H1 (cell line): ENCODE data around the gene SUMF1. TPM values are rescaled to one million over a fixed set of nuclear protein-coding genes. Genes with fewer than 3 reads are reported as not detected.

Source experiments
- CTCF ChIA-PET: fragments of 300-600 bp; sonication (Branson Sonifier 250); formaldehyde crosslinking; loops from one replicate; lab custom pipeline; 2021; ENCODE audit not compliant: partially characterized antibody; lab: Charles Lee
- POLR2A ChIA-PET: fragments of 300-600 bp; sonication (Branson Sonifier 250); formaldehyde crosslinking; loops from one replicate; lab custom pipeline; 2021; ENCODE audit warnings: inconsistent platforms; ENCODE audit not compliant: partially characterized antibody; lab: Charles Lee
- DNase-seq, 2 experiments: peaks; one replicate each; pipeline versions ENCODE4 v3.0.0 to v3.0.0-alpha.2; 2010 to 2022; ENCODE audit warnings: low spot score in 2 of 2, low read depth in 1 of 2, mixed read lengths in 1 of 2
- FAIRE-seq: peaks from 2 replicates; lab custom pipeline; 2011; peaks lifted over from hg19 to GRCh38; lab: Jason Lieb, UNC
- H2AFZ ChIP-seq: 2 replicates; pipeline ENCODE4 v1.8.1; 2012; ENCODE audit warnings: low read length, inconsistent platforms
- H2AK5ac ChIP-seq: 2 replicates; pipeline ENCODE4 v1.6.1; 2013; ENCODE audit warnings: low read depth, low read length
- H2BK120ac ChIP-seq: replicated peaks from 2 replicates; pipeline ENCODE3; 2013; ENCODE audit warnings: low read depth, low read length, inconsistent platforms
- H2BK12ac ChIP-seq: 2 replicates; pipeline ENCODE4 v1.6.1; 2013; ENCODE audit warnings: low read depth, low read length
- H2BK15ac ChIP-seq: 2 replicates; pipeline ENCODE4 v1.6.1; 2013; ENCODE audit warnings: low read length
- H2BK20ac ChIP-seq: 2 replicates; pipeline ENCODE4 v1.6.1; 2013; ENCODE audit warnings: low read length
- H2BK5ac ChIP-seq: 2 replicates; pipeline ENCODE4 v1.6.1; 2013; ENCODE audit warnings: low read depth, low read length
- H3K14ac ChIP-seq: 2 replicates; pipeline ENCODE4 v1.6.1; 2013; ENCODE audit warnings: inconsistent platforms; ENCODE audit not compliant: insufficient read length
- H3K18ac ChIP-seq: 2 replicates; pipeline ENCODE4 v1.6.1; 2013; ENCODE audit warnings: low read length; ENCODE audit errors: extremely low read depth
- H3K23ac ChIP-seq: 2 replicates; pipeline ENCODE4 v1.6.1; 2013; ENCODE audit warnings: inconsistent platforms; ENCODE audit not compliant: insufficient read length
- H3K23me2 ChIP-seq: 2 replicates; pipeline ENCODE4 v1.6.1; 2013; ENCODE audit warnings: low read depth, low read length
- H3K27ac ChIP-seq: 2 replicates; pipeline ENCODE4 v1.6.1; 2011; ENCODE audit warnings: low read depth, low read length, inconsistent platforms
- H3K27me3 ChIP-seq, 4 experiments: replicated peaks in 1 of 4; 1 replicate in 1 of 4; 2 replicates in 3 of 4; pipeline versions ENCODE4 v1.6.1 to v1.8.1; 2011 to 2013; ENCODE audit warnings: low read length in 3 of 4, mild to moderate bottlenecking in 3 of 4, inconsistent platforms in 2 of 4, mixed read lengths in 2 of 4, moderate library complexity in 1 of 4; ENCODE audit not compliant: control insufficient read depth in 3 of 4, insufficient read depth in 3 of 4; ENCODE audit errors: extremely low read depth in 1 of 4
- H3K36me3 ChIP-seq, 4 experiments: 2 replicates each; pipeline versions ENCODE4 v1.6.1 to v1.8.1; 2011 to 2013; ENCODE audit warnings: mild to moderate bottlenecking in 4 of 4, low read length in 3 of 4, moderate library complexity in 2 of 4, control low read depth in 1 of 4, inconsistent platforms in 1 of 4; ENCODE audit not compliant: insufficient read depth in 4 of 4, control insufficient read depth in 2 of 4
- H3K4ac ChIP-seq: replicated peaks from 2 replicates; pipeline ENCODE3; 2013; ENCODE audit warnings: low read length, low read depth, mixed read lengths, inconsistent platforms; ENCODE audit not compliant: insufficient read length
- H3K4me1 ChIP-seq, 4 experiments: replicated peaks in 1 of 4; 1 replicate in 1 of 4; 2 replicates in 3 of 4; pipeline versions ENCODE4 v1.6.1 to v1.8.1; 2011 to 2013; ENCODE audit warnings: low read length in 3 of 4, inconsistent platforms in 2 of 4, mixed read lengths in 1 of 4; ENCODE audit not compliant: insufficient read depth in 4 of 4, control insufficient read depth in 3 of 4
- H3K4me2 ChIP-seq, 2 experiments: 2 replicates each; pipeline versions ENCODE4 v1.6.1 to v1.8.1; 2011 to 2013; ENCODE audit warnings: low read depth in 2 of 2, low read length in 2 of 2, control low read depth in 1 of 2, inconsistent platforms in 1 of 2, mild to moderate bottlenecking in 1 of 2; ENCODE audit not compliant: insufficient read depth in 1 of 2
- H3K4me3 ChIP-seq, 4 experiments: fragments of 200-600, 300-600 bp in 1 of 4; sonication (generic), shearing (Covaris generic), sonication (Bioruptor Twin) in 1 of 4; 2 replicates each; pipeline versions ENCODE4 v1.5.1 to v1.8.1; 2011 to 2016; ENCODE audit warnings: low read length in 4 of 4, low read depth in 3 of 4, control low read depth in 2 of 4, inconsistent platforms in 2 of 4, mild to moderate bottlenecking in 2 of 4, mixed read lengths in 1 of 4, moderate library complexity in 1 of 4; ENCODE audit not compliant: insufficient read depth in 2 of 4; ENCODE audit errors: extremely low read depth in 1 of 4
- H3K56ac ChIP-seq: replicated peaks from 2 replicates; pipeline ENCODE3; 2013; ENCODE audit warnings: low read depth, mild to moderate bottlenecking, mixed read lengths, low read length, inconsistent platforms; ENCODE audit not compliant: insufficient read length
- H3K79me1 ChIP-seq: 2 replicates; pipeline ENCODE4 v1.6.1; 2013; ENCODE audit warnings: low read depth, low read length, control low read depth
- H3K79me2 ChIP-seq, 2 experiments: 2 replicates each; pipeline versions ENCODE4 v1.6.1 to v1.8.1; 2012 to 2013; ENCODE audit warnings: low read length in 2 of 2, mild to moderate bottlenecking in 2 of 2, inconsistent platforms in 1 of 2; ENCODE audit not compliant: insufficient read depth in 2 of 2, control insufficient read depth in 1 of 2
- H3K9ac ChIP-seq, 4 experiments: replicated peaks in 1 of 4; 1 replicate in 1 of 4; 2 replicates in 3 of 4; pipeline versions ENCODE4 v1.6.1 to v1.8.1; 2011 to 2013; ENCODE audit warnings: low read depth in 3 of 4, low read length in 3 of 4, control low read depth in 2 of 4, mild to moderate bottlenecking in 2 of 4, moderate library complexity in 2 of 4, inconsistent platforms in 1 of 4; ENCODE audit errors: extremely low read depth in 1 of 4
- H3K9me3 ChIP-seq, 2 experiments: 2 replicates each; pipeline versions ENCODE4 v1.6.1 to v1.8.1; 2012 to 2013; ENCODE audit warnings: mild to moderate bottlenecking in 2 of 2, moderate library complexity in 2 of 2, control low read depth in 1 of 2, inconsistent platforms in 1 of 2, low read depth in 1 of 2, low read length in 1 of 2, mixed read lengths in 1 of 2; ENCODE audit not compliant: insufficient read depth in 2 of 2
- H4K20me1 ChIP-seq, 2 experiments: replicated peaks in 1 of 2; 2 replicates each; pipeline versions ENCODE3 to v1.8.1; 2011 to 2013; ENCODE audit warnings: inconsistent platforms in 2 of 2, low read length in 2 of 2, mild to moderate bottlenecking in 1 of 2; ENCODE audit not compliant: insufficient read depth in 2 of 2, control insufficient read depth in 1 of 2
- H4K5ac ChIP-seq: 2 replicates; pipeline ENCODE4 v1.6.1; 2013; ENCODE audit warnings: low read length, low read depth, mixed read lengths, inconsistent platforms; ENCODE audit not compliant: insufficient read length
- H4K8ac ChIP-seq: 2 replicates; pipeline ENCODE4 v1.8.0; 2013; ENCODE audit warnings: mild to moderate bottlenecking, moderate library complexity, low read length, inconsistent platforms; ENCODE audit not compliant: insufficient read depth; ENCODE audit errors: extremely low read depth
- H4K91ac ChIP-seq: replicated peaks from 2 replicates; pipeline ENCODE3; 2013; ENCODE audit warnings: low read length, mixed read lengths, inconsistent platforms; ENCODE audit not compliant: insufficient read length
- ASH2L ChIP-seq: fragments of 200-600, 300-600 bp; sonication (generic); IDR thresholded peaks from one replicate; pipeline ENCODE4 v1.7.1; 2017; ENCODE audit warnings: low read length
- SRF ChIP-seq: IDR thresholded peaks from 2 replicates; pipeline ENCODE4 v1.6.1; 2011; ENCODE audit warnings: mild to moderate bottlenecking, low read depth, low read length, moderate library complexity
- WGBS, 2 experiments: shearing (Covaris generic) in 1 of 2; methylation state at CpG; one replicate each; pipeline versions ENCODE4 v1.1.6 to v1.1.7; 2013 to 2015; ENCODE audit warnings: low lambda C conversion rate in 2 of 2, mixed read lengths in 2 of 2, inconsistent platforms in 1 of 2, low coverage in 1 of 2, missing lambda C conversion rate in 1 of 2; ENCODE audit not compliant: insufficient replicate concordance in 2 of 2, insufficient coverage in 1 of 2, insufficient read length in 1 of 2; ENCODE audit errors: extremely low coverage in 1 of 2, missing lambda C conversion rate in 1 of 2; 5-methylcytosine and 5-hydroxymethylcytosine counted together
- polyA plus RNA-seq, 7 experiments: library from polyadenylated mRNA; depleted of rRNA in 3 of 7; stranded (reverse) in 5 of 7; unstranded in 2 of 7; fragments of >200 nt in 5 of 7; fragments of 200-250 nt in 2 of 7; gene quantifications; 1 replicate in 5 of 7; 2 replicates in 1 of 7; 4 replicates in 1 of 7; pipeline versions ENCODE4 v1.2.1 to v1.2.3, GENCODE V29; 2011 to 2013; ENCODE audit warnings: missing spikeins in 2 of 7, mixed read lengths in 2 of 7
- total RNA-seq: library from RNA; stranded (reverse); fragmentation: NEBNext Ultra II Directional; extraction: Animal tissue kit (Norgen Biotek cat#: 25700); gene quantifications from 2 replicates; pipeline ENCODE4 v1.2.1, GENCODE V29; 2021

Gene SUMF1
- total and polyA plus RNA-seq, 2 of the 8 experiments (the other 6 are each of a cell fraction or from before 2014, with no cell fraction given): 12.5 to 15.0 TPM

DNA sequence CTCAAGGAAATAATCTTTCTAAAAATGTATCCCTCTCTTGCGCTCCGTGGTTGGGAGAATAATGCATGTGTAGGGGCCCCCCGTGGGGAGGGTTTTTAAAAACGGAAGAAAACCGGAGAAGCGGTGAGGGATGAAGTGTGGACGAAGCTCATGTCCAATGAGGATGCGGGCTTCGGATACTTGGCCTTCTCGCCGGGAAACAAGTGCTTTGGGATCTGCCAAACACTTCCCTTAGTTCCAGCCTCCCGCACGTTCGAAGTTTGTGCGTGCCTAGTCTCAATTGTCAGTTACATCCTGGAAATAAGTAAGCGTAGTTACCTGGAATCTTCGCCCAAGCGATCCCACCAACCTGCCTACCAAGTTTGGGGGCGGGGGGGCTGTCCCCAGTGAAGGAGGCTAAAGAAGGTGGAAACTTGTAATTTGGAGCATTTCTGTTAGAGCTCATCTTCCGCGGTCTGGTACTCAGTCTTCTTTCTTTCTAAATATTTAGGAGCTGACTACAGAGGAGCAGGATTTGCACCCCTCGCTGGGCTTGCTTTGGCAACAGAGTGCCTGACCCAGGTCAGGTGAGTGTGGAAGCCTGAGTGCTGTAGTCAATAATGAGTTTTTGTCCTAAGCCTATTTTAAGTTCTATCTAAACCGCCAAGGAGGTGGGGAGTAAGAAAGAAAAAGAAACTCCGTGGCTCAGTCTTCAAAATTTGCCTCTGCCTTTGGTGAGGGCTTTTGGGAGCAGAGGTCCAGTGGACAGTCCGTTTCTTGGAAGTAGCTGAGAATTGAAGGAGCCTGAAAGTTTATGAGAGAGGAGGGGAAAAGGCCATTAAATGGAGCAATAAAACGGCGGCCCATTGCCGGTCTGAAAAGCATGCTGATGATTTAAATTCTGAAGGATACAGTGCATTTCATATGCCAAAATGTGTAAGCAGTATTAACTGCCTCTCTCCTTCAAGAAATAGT is 27.1 kb upstream of the SUMF1 start:
- Histone ChIP-seq H3K36me3 (no peaks in the 10 kb centered on the region), H3K14ac (no peak overlapping the region), H3K27ac (no peak overlapping the region), H3K23ac (no peak overlapping the region), H3K4me2 (peak overlapping the region; percentile 80 to 93), H4K5ac (no peak overlapping the region), H2BK20ac (no peak overlapping the region), H4K20me1 (peaks cover 0 to 1% of the 10 kb centered on the region in 2 experiments), H2AFZ (0 out of 2 replicates have a peak overlapping the region, but pooled peaks have one; percentile 76), H2BK12ac (no peak overlapping the region), H3K79me1 (no peaks in the 10 kb centered on the region), H3K9me3 (no peaks in the 10 kb centered on the region), H3K4me1 (peaks cover 0 to 3% (median 0%) of the 10 kb centered on the region in 4 experiments; a peak in 3 of 7 replicates), H3K9ac (peak overlapping the region in 1 of 4 experiments; percentile 12; a peak in 1 of 7 replicates), H3K18ac (no peak overlapping the region; the same call in 1 of the 2 replicates), H4K8ac (peak overlapping the region; percentile 45; the same call in 1 of the 2 replicates), H2BK5ac (no peak overlapping the region), H4K91ac (no peak overlapping the region), H3K4ac (no peak overlapping the region), H2AK5ac (no peak overlapping the region), H2BK15ac (no peak overlapping the region), H2BK120ac (peak overlapping the region; percentile 1), H3K27me3 (peaks cover 0 to 11% (median 5%) of the 10 kb centered on the region in 4 experiments; a peak in 5 of 7 replicates), H3K4me3 (peak overlapping the region; percentile 53 to 88 (median 66)), H3K79me2 (no peaks in the 10 kb centered on the region)
- CTCF ChIA-PET: interaction anchor here (0.6 to 7.1 kb wide), 13 partner anchors 8 to 142 kb away, joined by 3 to 34 read pairs (median 3); no protein-coding TSS in a partner anchor
- no peak for FAIRE-seq
- POLR2A ChIA-PET: interaction anchor here (0.6 to 4.6 kb wide), 37 partner anchors 8 to 695 kb away, joined by 3 to 91 read pairs (median 5); partner anchors contain the start of genes LRRN1 and SUMF1
- DNase-seq: no peak
- TF ChIP-seq SRF: no peak
- peak; percentile 48 for TF ChIP-seq ASH2L
- TF ChIP-seq, all 59 proteins: peak for 1
- Histone ChIP-seq H3K56ac (no peak overlapping the region), H3K23me2 (peaks cover 8% of the 10 kb centered on the region; the same call in 1 of the 2 replicates)
- WGBS, 2 experiments: 23% methylated on average over 28 of the region's 28 CpGs; no CpG with 5 or more reads in 1 of the 2 experiments
